PC-3 (cell line): Measurements from ENCODE around the gene NDUFAF2. TPM values are rescaled to one million over a fixed set of nuclear protein-coding genes. Genes with fewer than 3 reads are reported as not detected.
A peak's percentile ranks its signal among the peaks of the same experiment; 100 is the strongest.

Experiments used
- ATAC-seq: fragments of 200-7000 bp; cut with Tn5 transposase; 2 replicates; pipeline ENCODE4 v1.9.1; 2020; ENCODE audit warnings: mild to moderate bottlenecking, moderate library complexity
- BruUV-seq: library from RNA; stranded (reverse); fragments of 400-500 nt; replicated peaks from 2 replicates; lab custom pipeline; 2021; lab: Mats Ljungman, UMichigan
- CTCF ChIA-PET: fragments of 300-600 bp; sonication (Branson Sonifier 250); formaldehyde crosslinking; loops from one replicate; lab custom pipeline; 2022; ENCODE audit warnings: antibody characterized with exemption; lab: Charles Lee
- POLR2A ChIA-PET: fragments of 300-600 bp; sonication (Branson Sonifier 250); formaldehyde crosslinking; loops from one replicate; lab custom pipeline; 2022; ENCODE audit warnings: antibody characterized with exemption; ENCODE audit not compliant: unreplicated experiment; lab: Charles Lee
- DNase-seq: peaks from one replicate; pipeline ENCODE4 v3.0.0-alpha.2; 2015
- H2AFZ ChIP-seq: fragments of 300-600 bp; sonication (generic); 2 replicates; pipeline ENCODE4 v1.6.0; 2016; ENCODE audit warnings: antibody characterized with exemption, low read length
- H3F3A ChIP-seq: fragments of 300-600 bp; sonication (generic); one replicate; pipeline ENCODE4 v1.6.0; 2017; ENCODE audit warnings: antibody characterized with exemption, low read length, control low read depth, mild to moderate bottlenecking; ENCODE audit not compliant: unreplicated experiment
- H3K27ac ChIP-seq: fragments of 300-600 bp; sonication (generic); 2 replicates; pipeline ENCODE4 v1.5.1; 2016; ENCODE audit warnings: mild to moderate bottlenecking, low read length
- H3K27me3 ChIP-seq: fragments of 300-600 bp; sonication (generic); 2 replicates; pipeline ENCODE4 v1.6.1; 2016; ENCODE audit warnings: low read length, mixed read lengths
- H3K36me3 ChIP-seq: fragments of 300-600 bp; sonication (generic); 2 replicates; pipeline ENCODE4 v1.6.1; 2016; ENCODE audit warnings: low read depth, mixed run types, low read length, mixed read lengths
- H3K4me1 ChIP-seq: fragments of 300-600 bp; sonication (generic); 2 replicates; pipeline ENCODE4 v1.5.1; 2016; ENCODE audit warnings: low read length; ENCODE audit not compliant: insufficient read depth
- H3K4me2 ChIP-seq: fragments of 300-600 bp; sonication (generic); 2 replicates; pipeline ENCODE4 v1.6.0; 2016; ENCODE audit warnings: low read length
- H3K4me3 ChIP-seq: fragments of 300-600 bp; sonication (generic); 2 replicates; pipeline ENCODE4 v1.5.1; 2016; ENCODE audit warnings: mild to moderate bottlenecking, low read length, mixed read lengths
- H3K79me2 ChIP-seq: fragments of 300-600 bp; sonication (generic); 2 replicates; pipeline ENCODE4 v1.6.1; 2017; ENCODE audit warnings: low read length, mixed read lengths
- H3K9ac ChIP-seq: fragments of 300-600 bp; sonication (generic); 2 replicates; pipeline ENCODE4 v1.6.0; 2016; ENCODE audit warnings: mild to moderate bottlenecking, low read length
- H3K9me2 ChIP-seq: fragments of 300-600 bp; sonication (generic); replicated peaks from 2 replicates; pipeline ENCODE4 v1.6.1; 2016; ENCODE audit warnings: mixed run types, low read length, mixed read lengths
- H3K9me3 ChIP-seq: fragments of 300-600 bp; sonication (generic); 2 replicates; pipeline ENCODE4 v1.6.1; 2016; ENCODE audit warnings: low read length, mixed read lengths
- H4K20me1 ChIP-seq: fragments of 300-600 bp; sonication (generic); 2 replicates; pipeline ENCODE4 v1.6.1; 2016; ENCODE audit warnings: low read length, mixed read lengths
- CTCF ChIP-seq: fragments of 300-600 bp; sonication (generic); conservative IDR thresholded peaks from 2 replicates; pipeline ENCODE4 v1.5.1; 2017; ENCODE audit warnings: antibody characterized with exemption, low read depth, mild to moderate bottlenecking, low read length
- EZH2 ChIP-seq: fragments of 300-600 bp; sonication (generic); IDR thresholded peaks from one replicate; pipeline ENCODE4 v1.6.1; 2017; ENCODE audit warnings: antibody characterized with exemption, mild to moderate bottlenecking, low read length; ENCODE audit not compliant: unreplicated experiment
- EZH2phosphoT487 ChIP-seq: fragments of 300-600 bp; sonication (generic); IDR thresholded peaks from 2 replicates; pipeline ENCODE4 v1.6.1; 2018; ENCODE audit warnings: mild to moderate bottlenecking, antibody characterized with exemption, low read length, borderline replicate concordance
- intact Hi-C: fragments of 100-400 bp; cut with micrococcal nuclease; formaldehyde crosslinking; loops from 2 replicates; pipeline ENCODE4 v1.9.0; 2023
- total RNA-seq: library from RNA; depleted of rRNA; stranded (reverse); fragments of >200 nt; gene quantifications from 2 replicates; pipeline ENCODE4 v1.2.3, GENCODE V29; 2014

The NDUFAF2 gene
- total RNA-seq, 1 experiment from 2014 or later: 41.9 TPM

GRCh38 chr5:61159836-61160235 is 214.8 kb downstream of the NDUFAF2 start:
- CTCF ChIA-PET: no interaction called here

DNA sequence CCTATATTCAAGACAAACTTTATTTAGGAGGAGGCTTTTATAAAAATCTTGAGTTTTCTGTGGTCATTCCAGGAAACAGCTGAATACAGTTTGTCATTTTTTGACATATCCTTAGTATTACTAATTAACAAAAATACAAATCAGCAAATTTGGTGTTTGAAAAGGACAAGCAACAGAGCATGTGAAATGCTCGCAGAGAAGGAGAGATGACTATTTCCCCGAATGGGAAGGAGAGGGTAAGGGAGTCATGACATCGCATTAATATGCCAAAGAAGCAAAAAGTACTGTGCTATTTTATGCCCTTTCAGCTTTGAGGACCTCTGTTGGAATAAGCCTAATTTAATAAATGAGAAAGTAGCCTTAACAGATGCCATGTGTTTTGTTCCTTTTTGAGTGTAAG is 215.5 kb downstream of the NDUFAF2 start:
- Histone ChIP-seq H3K79me2 (peaks cover 63% of the 10 kb centered on the region), H3K27me3 (no peaks in the 10 kb centered on the region), H3K4me2 (peak overlapping the region; percentile 91), H3K9me3 (no peaks in the 10 kb centered on the region), H3K27ac (no peak overlapping the region), H3F3A (no peaks in the 10 kb centered on the region), H3K9me2 (no peaks in the 10 kb centered on the region), H2AFZ (no peak overlapping the region), H3K36me3 (peaks cover 14% of the 10 kb centered on the region), H3K9ac (peak overlapping the region; percentile 98; the same call in 1 of the 2 replicates), H3K4me3 (peak overlapping the region; percentile 98), H3K4me1 (peaks cover 31% of the 10 kb centered on the region), H4K20me1 (no peaks in the 10 kb centered on the region)
- TF ChIP-seq EZH2phosphoT487 (no peak), EZH2 (no peak), CTCF (no peak)
- ChIA-PET POLR2A (no interaction called here), CTCF (no interaction called here)
- BruUV-seq: no TSS peak
- intact Hi-C loops: loop anchor here (5.0 kb wide), 1 partner anchor 213 kb away; the partner anchor contains the start of genes ERCC8 and NDUFAF2
- ATAC-seq: no peak
- no peak for DNase-seq

More at GRCh38 chr5:61159836-61160235, 214.8 kb downstream of the NDUFAF2 start:
- Histone ChIP-seq H3K36me3 (peaks cover 14% of the 10 kb centered on the region), H3K27me3 (no peaks in the 10 kb centered on the region), H3K79me2 (peaks cover 63% of the 10 kb centered on the region), H3F3A (no peaks in the 10 kb centered on the region), H3K9me3 (no peaks in the 10 kb centered on the region), H3K4me2 (peak overlapping the region; percentile 91), H4K20me1 (no peaks in the 10 kb centered on the region), H3K4me1 (peaks cover 31% of the 10 kb centered on the region), H3K27ac (no peak overlapping the region), H3K9ac (no peak overlapping the region), H3K9me2 (no peaks in the 10 kb centered on the region), H2AFZ (no peak overlapping the region), H3K4me3 (peak overlapping the region; percentile 98; the same call in 1 of the 2 replicates)
- TF ChIP-seq EZH2: no peak
- no peak for TF ChIP-seq EZH2phosphoT487
- TF ChIP-seq CTCF: no peak
- POLR2A ChIA-PET: no interaction called here
- no TSS peak for BruUV-seq
- DNase-seq (no peak), ATAC-seq (no peak)
- intact Hi-C loops: loop anchor here (5.0 kb wide), 1 partner anchor 213 kb away; the partner anchor contains the start of genes ERCC8 and NDUFAF2
